Ascending aorta (tissue), 2 donors: ENCODE data around the gene SORCS2. TPM values are rescaled to one million over a fixed set of nuclear protein-coding genes. Genes with fewer than 3 reads are reported as not detected.

Source experiments
- DNase-seq, 2 donors: peaks; one replicate each; pipeline ENCODE4 v3.0.0-alpha.2; 2019; ENCODE audit warnings: low spot score in 2 of 2
- H3K27ac ChIP-seq, 2 donors: fragments of 200-600 bp; sonication (generic); one replicate each; pipeline ENCODE4 v1.5.1; 2016 to 2017; ENCODE audit warnings: mild to moderate bottlenecking in 1 of 2
- H3K27me3 ChIP-seq: fragments of 200-600 bp; sonication (generic); one replicate; pipeline ENCODE4 v1.5.1; 2017
- H3K36me3 ChIP-seq, 2 donors: fragments of 200-600 bp; sonication (generic); one replicate each; pipeline ENCODE4 v1.5.1; 2016
- H3K4me1 ChIP-seq, 2 donors: fragments of 200-600 bp; sonication (generic); one replicate each; pipeline ENCODE4 v1.5.1; 2016 to 2017; ENCODE audit warnings: mild to moderate bottlenecking in 1 of 2
- H3K4me3 ChIP-seq, 2 donors: fragments of 200-600 bp; sonication (generic); one replicate each; pipeline ENCODE4 v1.5.1; 2016 to 2017; ENCODE audit warnings: mild to moderate bottlenecking in 1 of 2
- H3K9me3 ChIP-seq, 2 donors: fragments of 200-600 bp; sonication (generic); one replicate each; pipeline ENCODE4 v1.5.1; 2016
- intact Hi-C: fragments of 100-400 bp; cut with DNase I; formaldehyde crosslinking; loops from one replicate; pipeline ENCODE4 v1.15.1; 2023
- total RNA-seq: library from RNA; depleted of rRNA; stranded (reverse); fragments of >200 nt; gene quantifications from one replicate; pipeline ENCODE4 v1.1.0, GENCODE V29; 2016
- TF ChIP-seq, protein P1 (sequence below), 3 experiments: fragments of 200-600 bp in 2 of 3; fragments of 450-650 bp in 1 of 3; sonication (generic) in 2 of 3; IDR thresholded peaks; one replicate each; pipeline ENCODE4 v1.5.1; 2016 to 2019; ENCODE audit warnings: antibody characterized with exemption in 3 of 3, mild to moderate bottlenecking in 1 of 3, moderate library complexity in 1 of 3

The SORCS2 gene
- total RNA-seq, 1 donor from 2014 or later, result 0.32 TPM

DNA sequence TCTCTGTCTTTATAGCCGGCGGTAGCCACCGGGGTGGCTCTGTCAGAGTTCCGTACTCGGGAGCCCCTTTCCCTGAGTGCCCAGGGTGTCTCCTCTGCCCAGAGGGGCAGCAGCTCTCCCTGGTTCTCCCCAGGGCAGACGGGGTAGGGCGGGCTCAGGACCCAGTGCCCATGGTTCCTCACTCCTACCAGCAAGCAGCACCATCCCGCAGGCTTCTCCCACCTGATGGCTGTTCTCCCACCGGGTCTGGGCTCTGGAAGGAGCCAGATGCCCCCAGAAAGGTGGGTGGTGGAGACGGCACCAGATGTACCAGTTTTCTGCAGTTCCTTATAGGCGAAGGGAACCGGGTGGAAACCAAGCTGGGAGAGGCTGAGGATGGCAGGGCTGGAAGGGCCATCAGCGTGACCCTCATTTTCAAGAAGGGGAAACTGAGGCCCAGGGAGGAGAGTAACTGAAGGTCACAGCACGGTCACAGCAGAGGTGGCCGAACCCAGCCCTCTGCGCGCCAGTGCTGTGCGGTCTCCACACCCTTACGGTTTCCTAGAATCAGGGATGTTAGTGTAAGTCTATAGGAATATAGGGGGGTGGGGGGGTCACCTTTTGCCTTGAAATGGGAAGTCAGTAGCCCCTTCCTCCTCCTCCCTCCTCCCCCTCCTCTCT lies 548.7 kb downstream of the SORCS2 start:
- DNase-seq, result no peak
- TF ChIP-seq, protein P1, sequence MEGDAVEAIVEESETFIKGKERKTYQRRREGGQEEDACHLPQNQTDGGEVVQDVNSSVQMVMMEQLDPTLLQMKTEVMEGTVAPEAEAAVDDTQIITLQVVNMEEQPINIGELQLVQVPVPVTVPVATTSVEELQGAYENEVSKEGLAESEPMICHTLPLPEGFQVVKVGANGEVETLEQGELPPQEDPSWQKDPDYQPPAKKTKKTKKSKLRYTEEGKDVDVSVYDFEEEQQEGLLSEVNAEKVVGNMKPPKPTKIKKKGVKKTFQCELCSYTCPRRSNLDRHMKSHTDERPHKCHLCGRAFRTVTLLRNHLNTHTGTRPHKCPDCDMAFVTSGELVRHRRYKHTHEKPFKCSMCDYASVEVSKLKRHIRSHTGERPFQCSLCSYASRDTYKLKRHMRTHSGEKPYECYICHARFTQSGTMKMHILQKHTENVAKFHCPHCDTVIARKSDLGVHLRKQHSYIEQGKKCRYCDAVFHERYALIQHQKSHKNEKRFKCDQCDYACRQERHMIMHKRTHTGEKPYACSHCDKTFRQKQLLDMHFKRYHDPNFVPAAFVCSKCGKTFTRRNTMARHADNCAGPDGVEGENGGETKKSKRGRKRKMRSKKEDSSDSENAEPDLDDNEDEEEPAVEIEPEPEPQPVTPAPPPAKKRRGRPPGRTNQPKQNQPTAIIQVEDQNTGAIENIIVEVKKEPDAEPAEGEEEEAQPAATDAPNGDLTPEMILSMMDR (IDR thresholded peaks at IDR 0.05), result no peak
- no peaks in the 10 kb centered on the region for H3K4me1 ChIP-seq
- no peaks in the 10 kb centered on the region for H3K36me3 ChIP-seq
- H3K27me3 ChIP-seq, result no peaks in the 10 kb centered on the region
- H3K27ac ChIP-seq, result no peak overlapping the region
- no peak overlapping the region for H3K4me3 ChIP-seq
- H3K9me3 ChIP-seq, result no peaks in the 10 kb centered on the region
- intact Hi-C loops, result no loop called here

DNA sequence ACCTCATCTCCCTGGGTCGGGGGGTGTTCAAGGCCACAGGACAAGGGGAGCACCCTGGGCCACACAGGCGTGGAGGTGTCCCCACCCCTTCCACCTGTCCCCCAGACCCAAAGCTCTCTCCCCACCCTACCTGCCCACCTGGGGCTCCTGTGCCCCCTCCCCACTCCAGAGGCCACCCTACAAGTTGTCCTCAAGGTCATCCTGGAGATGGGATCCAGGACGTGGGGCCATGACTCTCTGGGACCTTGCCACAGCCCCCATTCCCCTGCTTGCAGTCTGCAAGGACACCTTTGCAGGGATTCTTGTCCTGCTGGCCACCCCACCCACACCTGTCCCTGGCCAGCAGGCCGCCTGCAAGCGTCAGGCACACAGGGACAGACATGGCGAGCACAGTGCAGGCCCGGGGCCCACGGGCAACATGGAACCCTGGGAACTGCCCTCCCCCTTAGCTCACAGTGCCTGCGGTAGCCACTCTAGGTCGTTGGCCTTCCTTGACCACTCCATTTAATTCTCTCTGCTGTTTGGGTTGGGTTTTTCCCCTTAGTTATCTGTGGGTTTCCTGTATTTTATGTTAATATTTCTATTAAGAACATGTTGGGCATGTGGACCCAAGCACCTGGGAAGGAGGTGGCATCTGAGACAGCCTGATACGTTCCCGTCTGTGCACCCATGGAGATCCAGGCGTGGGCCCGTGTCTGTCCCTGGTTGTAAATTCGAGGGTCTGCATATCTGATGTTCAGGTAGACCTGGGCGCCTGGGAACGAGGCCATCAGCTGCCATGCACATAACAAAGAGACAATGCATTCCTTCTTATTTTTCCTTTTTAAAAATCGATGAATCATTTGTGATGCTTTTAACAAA lies 549.8 kb downstream of the SORCS2 start:
- Histone ChIP-seq H3K4me3 (no peak overlapping the region), H3K27ac (no peak overlapping the region), H3K27me3 (no peaks in the 10 kb centered on the region), H3K4me1 (no peaks in the 10 kb centered on the region), H3K36me3 (no peaks in the 10 kb centered on the region), H3K9me3 (no peaks in the 10 kb centered on the region)
- DNase-seq, result no peak
- intact Hi-C loops, result no loop called here
- TF ChIP-seq, protein P1 (IDR thresholded peaks at IDR 0.05), result no peak

DNA sequence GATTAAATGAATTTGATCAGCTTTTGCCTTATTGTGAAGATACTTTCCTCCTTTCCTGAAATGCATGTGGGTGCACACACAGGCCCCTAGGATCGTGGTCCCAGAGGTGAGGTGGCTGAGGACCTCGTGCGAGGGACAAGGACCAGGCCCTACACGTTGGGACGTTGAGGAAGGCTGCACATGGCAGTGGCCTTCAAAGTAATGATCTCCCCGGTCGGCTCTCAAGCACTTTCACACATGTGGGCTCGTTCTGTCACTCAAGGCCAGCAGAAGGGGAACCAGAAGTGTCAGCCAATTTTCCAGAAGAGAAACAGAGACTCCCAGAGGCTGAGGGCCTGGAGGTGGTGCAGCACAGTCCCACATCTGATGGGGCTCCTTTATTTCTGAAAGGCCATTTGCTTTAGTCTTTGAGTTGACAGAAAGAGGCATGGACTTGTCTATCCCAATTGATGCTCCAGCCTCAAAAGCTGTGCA lies 550.5 kb downstream of the SORCS2 start:
- TF ChIP-seq, protein P1 (IDR thresholded peaks at IDR 0.05), result no peak
- Histone ChIP-seq H3K27ac (no peak overlapping the region), H3K9me3 (no peaks in the 10 kb centered on the region), H3K36me3 (no peaks in the 10 kb centered on the region), H3K4me3 (no peak overlapping the region), H3K27me3 (no peaks in the 10 kb centered on the region), H3K4me1 (no peaks in the 10 kb centered on the region)
- intact Hi-C loops, result no loop called here
- no peak for DNase-seq

DNA sequence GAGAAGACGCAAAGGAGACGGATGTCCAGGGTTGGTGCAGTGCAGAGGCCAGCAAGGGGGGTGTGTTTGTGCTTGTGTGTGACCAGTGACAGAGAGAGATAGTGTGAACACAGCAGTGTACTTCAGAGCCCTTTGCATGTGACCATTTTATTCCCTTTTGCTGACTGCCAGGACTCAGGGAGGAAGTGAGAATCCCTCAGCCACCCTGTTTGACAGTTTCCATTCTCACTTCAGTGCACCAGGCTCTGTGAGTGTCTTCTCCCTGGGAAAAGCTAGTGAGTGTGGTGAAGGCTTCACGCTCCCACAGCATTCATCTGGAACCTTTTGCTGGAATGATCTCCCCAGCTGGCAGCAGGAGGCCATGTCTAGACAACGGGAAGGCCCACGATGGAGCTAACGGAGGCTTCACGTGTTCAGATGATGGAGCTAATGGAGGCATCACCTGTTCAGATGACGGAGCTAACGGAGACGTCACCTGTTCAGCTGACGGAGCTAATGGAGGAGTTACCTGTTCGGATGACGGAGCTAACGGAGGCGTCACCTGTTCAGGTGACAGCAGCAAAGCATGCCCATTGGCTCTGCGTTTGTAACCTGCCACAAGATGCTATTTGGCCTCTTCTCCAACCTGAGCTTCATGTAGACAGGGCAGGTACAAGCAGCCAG lies 551.9 kb downstream of the SORCS2 start:
- H3K4me1 ChIP-seq, result no peaks in the 10 kb centered on the region
- intact Hi-C loops, result no loop called here
- no peak overlapping the region for H3K27ac ChIP-seq
- H3K4me3 ChIP-seq, result no peak overlapping the region
- H3K27me3 ChIP-seq, result no peaks in the 10 kb centered on the region
- H3K36me3 ChIP-seq, result no peaks in the 10 kb centered on the region
- H3K9me3 ChIP-seq, result no peaks in the 10 kb centered on the region
- TF ChIP-seq, protein P1 (IDR thresholded peaks at IDR 0.05), result no peak
- no peak for DNase-seq

DNA sequence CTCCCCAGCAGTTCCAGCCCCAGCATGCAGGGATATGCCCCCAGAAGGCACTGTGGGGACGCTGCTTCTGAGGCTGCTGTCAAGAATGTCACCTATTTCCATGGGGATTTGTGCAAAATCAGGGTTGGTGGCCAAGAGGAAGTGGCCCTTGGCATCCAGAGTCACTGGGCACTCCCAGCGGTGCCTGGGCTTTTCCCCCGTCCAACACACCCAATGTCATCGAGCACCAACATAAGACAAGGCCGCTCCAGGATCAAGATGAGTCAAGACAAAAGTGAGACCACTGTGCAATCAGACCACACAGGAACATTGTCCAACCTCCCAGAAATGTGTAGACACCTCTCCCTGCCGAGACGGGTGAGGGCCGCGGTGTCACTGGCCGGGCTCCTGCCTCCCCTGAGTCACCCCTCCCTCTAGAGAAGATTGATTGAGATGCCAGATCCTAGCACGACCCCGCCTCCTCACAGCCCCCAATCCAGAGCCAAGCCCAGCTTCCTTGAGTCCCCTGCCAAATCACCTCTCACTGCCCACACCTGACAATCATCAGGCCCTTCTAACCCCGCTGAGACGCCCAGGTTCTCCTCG lies 553.1 kb downstream of the SORCS2 start:
- DNase-seq, result no peak
- intact Hi-C loops, result no loop called here
- TF ChIP-seq, protein P1 (IDR thresholded peaks at IDR 0.05), result no peak
- no peaks in the 10 kb centered on the region for H3K27me3 ChIP-seq
- H3K36me3 ChIP-seq, result no peaks in the 10 kb centered on the region
- H3K4me1 ChIP-seq, result no peaks in the 10 kb centered on the region
- no peaks in the 10 kb centered on the region for H3K9me3 ChIP-seq
- H3K4me3 ChIP-seq, result no peak overlapping the region
- no peak overlapping the region for H3K27ac ChIP-seq
